ENCODE data around the gene BRI3. TPM values are rescaled to one million over a fixed set of nuclear protein-coding genes. Genes with fewer than 3 reads are reported as not detected.

BRI3 gene
- total RNA-seq, 1 experiment from 2014 or later = 102 TPM

DNA sequence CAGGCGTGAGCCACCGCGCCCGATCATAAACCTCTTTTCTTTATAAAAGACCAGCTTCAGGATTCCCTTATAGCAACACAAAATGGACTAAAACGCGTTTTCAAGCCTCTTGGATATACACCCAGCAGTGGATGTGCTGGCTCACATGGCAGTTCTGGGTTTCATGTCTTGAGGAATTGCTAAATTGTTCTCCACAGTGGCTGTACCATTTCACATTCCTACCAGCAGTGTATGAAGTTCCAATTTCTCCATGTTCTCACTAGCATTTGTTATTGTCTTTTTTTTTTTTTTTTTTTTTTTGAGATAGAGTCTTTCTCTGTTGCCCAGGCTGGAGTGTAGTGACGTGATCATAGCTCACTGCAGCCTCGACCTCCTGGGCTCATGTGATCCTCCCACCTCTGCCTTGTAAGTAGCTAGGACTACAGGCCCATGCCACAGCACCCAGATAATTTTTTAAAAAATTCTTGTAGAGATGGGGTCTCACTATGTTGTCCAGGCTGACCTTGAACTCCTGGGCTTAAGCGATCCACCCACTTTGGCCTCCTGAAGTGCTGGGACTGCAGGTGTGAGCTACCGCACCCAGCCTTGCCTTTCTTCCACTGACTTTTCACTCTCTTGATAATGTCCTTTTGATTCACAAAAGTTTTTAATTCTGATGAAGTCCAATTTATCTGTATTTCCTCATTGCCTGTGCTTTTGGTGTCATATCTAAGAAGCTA lies 46.9 kb upstream of the BRI3 start:
- H3K4me2 ChIP-seq (ENCODE audit: low read length) = no peak overlapping the region

More for the DNA sequence above, 46.9 kb upstream of the BRI3 start:
- TF ChIP-seq ZNF274 (IDR thresholded peaks at IDR 0.05; ENCODE audit: low read depth, low read length) (no peak), ELF1 (IDR thresholded peaks at IDR 0.05; ENCODE audit: borderline replicate concordance, low read depth) (no peak), FOSL1 (IDR thresholded peaks at IDR 0.05; ENCODE audit: low read depth) (no peak), CBX3 (IDR thresholded peaks at IDR 0.05; ENCODE audit: low read depth) (no peak), POLR2A (IDR thresholded peaks at IDR 0.05; ENCODE audit: borderline replicate concordance, extremely low read depth, insufficient read depth, insufficient read length) (no peak), EZH2phosphoT487 (IDR thresholded peaks at IDR 0.05; ENCODE audit: borderline replicate concordance) (no peak), ZFX (IDR thresholded peaks at IDR 0.05) (no peak), SP1 (IDR thresholded peaks at IDR 0.05; ENCODE audit: low read depth) (no peak), RAD21 (IDR thresholded peaks at IDR 0.05; ENCODE audit: low read depth) (no peak), POLR2AphosphoS5 (IDR thresholded peaks at IDR 0.05; ENCODE audit: low read depth, low read length) (no peak), JUND (IDR thresholded peaks at IDR 0.05) (no peak), YY1 (IDR thresholded peaks at IDR 0.05; ENCODE audit: extremely low read depth, insufficient replicate concordance, low read depth, low read length) (no peak), SIN3A (IDR thresholded peaks at IDR 0.05; ENCODE audit: low read depth) (no peak), TCF7L2 (IDR thresholded peaks at IDR 0.05; ENCODE audit: borderline replicate concordance, extremely low read depth, insufficient read depth, insufficient read length) (no peak)
- TF ChIP-seq, protein P1, sequence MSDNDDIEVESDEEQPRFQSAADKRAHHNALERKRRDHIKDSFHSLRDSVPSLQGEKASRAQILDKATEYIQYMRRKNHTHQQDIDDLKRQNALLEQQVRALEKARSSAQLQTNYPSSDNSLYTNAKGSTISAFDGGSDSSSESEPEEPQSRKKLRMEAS (IDR thresholded peaks at IDR 0.05) = no peak
- TF ChIP-seq, protein P2, sequence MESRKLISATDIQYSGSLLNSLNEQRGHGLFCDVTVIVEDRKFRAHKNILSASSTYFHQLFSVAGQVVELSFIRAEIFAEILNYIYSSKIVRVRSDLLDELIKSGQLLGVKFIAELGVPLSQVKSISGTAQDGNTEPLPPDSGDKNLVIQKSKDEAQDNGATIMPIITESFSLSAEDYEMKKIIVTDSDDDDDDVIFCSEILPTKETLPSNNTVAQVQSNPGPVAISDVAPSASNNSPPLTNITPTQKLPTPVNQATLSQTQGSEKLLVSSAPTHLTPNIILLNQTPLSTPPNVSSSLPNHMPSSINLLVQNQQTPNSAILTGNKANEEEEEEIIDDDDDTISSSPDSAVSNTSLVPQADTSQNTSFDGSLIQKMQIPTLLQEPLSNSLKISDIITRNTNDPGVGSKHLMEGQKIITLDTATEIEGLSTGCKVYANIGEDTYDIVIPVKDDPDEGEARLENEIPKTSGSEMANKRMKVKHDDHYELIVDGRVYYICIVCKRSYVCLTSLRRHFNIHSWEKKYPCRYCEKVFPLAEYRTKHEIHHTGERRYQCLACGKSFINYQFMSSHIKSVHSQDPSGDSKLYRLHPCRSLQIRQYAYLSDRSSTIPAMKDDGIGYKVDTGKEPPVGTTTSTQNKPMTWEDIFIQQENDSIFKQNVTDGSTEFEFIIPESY (IDR thresholded peaks at IDR 0.05; ENCODE audit: extremely low read depth, insufficient replicate concordance, low read length) = no peak
- TF ChIP-seq, protein P3, sequence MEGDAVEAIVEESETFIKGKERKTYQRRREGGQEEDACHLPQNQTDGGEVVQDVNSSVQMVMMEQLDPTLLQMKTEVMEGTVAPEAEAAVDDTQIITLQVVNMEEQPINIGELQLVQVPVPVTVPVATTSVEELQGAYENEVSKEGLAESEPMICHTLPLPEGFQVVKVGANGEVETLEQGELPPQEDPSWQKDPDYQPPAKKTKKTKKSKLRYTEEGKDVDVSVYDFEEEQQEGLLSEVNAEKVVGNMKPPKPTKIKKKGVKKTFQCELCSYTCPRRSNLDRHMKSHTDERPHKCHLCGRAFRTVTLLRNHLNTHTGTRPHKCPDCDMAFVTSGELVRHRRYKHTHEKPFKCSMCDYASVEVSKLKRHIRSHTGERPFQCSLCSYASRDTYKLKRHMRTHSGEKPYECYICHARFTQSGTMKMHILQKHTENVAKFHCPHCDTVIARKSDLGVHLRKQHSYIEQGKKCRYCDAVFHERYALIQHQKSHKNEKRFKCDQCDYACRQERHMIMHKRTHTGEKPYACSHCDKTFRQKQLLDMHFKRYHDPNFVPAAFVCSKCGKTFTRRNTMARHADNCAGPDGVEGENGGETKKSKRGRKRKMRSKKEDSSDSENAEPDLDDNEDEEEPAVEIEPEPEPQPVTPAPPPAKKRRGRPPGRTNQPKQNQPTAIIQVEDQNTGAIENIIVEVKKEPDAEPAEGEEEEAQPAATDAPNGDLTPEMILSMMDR (IDR thresholded peaks at IDR 0.05 in 2 of 3, conservative IDR thresholded peaks at IDR 0.05 in 1 of 3; ENCODE audit: borderline replicate concordance in 1 of 3, insufficient read depth in 1 of 3, low read depth in 2 of 3, low read length in 2 of 3) = no peak
- no peaks in the 10 kb centered on the region for H4K20me1 ChIP-seq (ENCODE audit: insufficient read depth)
- ChIA-PET RAD21 (ENCODE audit: low non-redundant PET in 1 of 2, low total read pairs in 2 of 2, uncharacterized antibody in 2 of 2, unreplicated experiment in 2 of 2) (no interaction called here), CTCF (no interaction called here), POLR2A (no interaction called here)
- ATAC-seq (no peak), DNase-seq (ENCODE audit: low read depth, low spot score) (no peak)
- no peak overlapping the region for H3K27ac ChIP-seq (ENCODE audit: low read depth, low read length)
- no peaks in the 10 kb centered on the region for H3K27me3 ChIP-seq (ENCODE audit: insufficient read depth, low read length)
- H3K36me3 ChIP-seq (ENCODE audit: control insufficient read depth in 1 of 2, insufficient read depth in 2 of 2, low read length in 2 of 2) = no peaks in the 10 kb centered on the region; a peak in 1 of 4 replicates
- H3K9ac ChIP-seq (ENCODE audit: low read length) = no peak overlapping the region
- H2AFZ ChIP-seq (ENCODE audit: low read depth, low read length, poor library complexity, severe bottlenecking) = no peak overlapping the region
- BruUV-seq (replicated peaks) = no TSS peak
- H3K4me1 ChIP-seq (ENCODE audit: control insufficient read depth in 1 of 2, insufficient read depth in 2 of 2, low read length in 2 of 2) = no peaks in the 10 kb centered on the region
- intact Hi-C loops (cut with micrococcal nuclease) = no loop called here
- no peaks in the 10 kb centered on the region for H3K79me2 ChIP-seq (ENCODE audit: insufficient read depth, low read length)
- no peaks in the 10 kb centered on the region for H3K9me2 ChIP-seq (ENCODE audit: insufficient read depth)
- no peak overlapping the region for H3K4me3 ChIP-seq (replicated peaks in 1 of 2; ENCODE audit: low read depth in 1 of 2, low read length in 2 of 2)
- H3K9me3 ChIP-seq (ENCODE audit: control insufficient read depth in 1 of 2, insufficient read depth in 1 of 2, low read depth in 1 of 2, low read length in 2 of 2) = no peaks in the 10 kb centered on the region

Data from HCT116 (cell line).